Right ventricle myocardium inferior (tissue), 1 donor: ENCODE results near the gene NR5A2. TPM values are rescaled to one million over a fixed set of nuclear protein-coding genes. Genes with fewer than 3 reads are reported as not detected.

Source experiments
- ATAC-seq: fragments of 200-7000 bp; cut with Tn5 transposase; one replicate; pipeline ENCODE4 v1.9.1; 2020; ENCODE audit warnings: mild to moderate bottlenecking, moderate library complexity
- DNase-seq: peaks from one replicate; pipeline ENCODE4 v3.0.0; 2021; ENCODE audit errors: missing footprints
- intact Hi-C: fragments of 100-400 bp; cut with DNase I; formaldehyde crosslinking; loops from one replicate; pipeline ENCODE4 v1.11.0; 2022
- total RNA-seq: library from RNA; stranded (reverse); fragmentation: NEBNext Ultra II Directional; extraction: Animal tissue kit (Norgen Biotek cat#: 25700); gene quantifications from one replicate; pipeline ENCODE4 v1.2.1, GENCODE V29; 2021
- donor health status: DM: no; HTN: yes; CAD: no; lungs with severe emphysema.

Gene NR5A2
- total RNA-seq, 1 donor from 2014 or later = 1.6 TPM

DNA sequence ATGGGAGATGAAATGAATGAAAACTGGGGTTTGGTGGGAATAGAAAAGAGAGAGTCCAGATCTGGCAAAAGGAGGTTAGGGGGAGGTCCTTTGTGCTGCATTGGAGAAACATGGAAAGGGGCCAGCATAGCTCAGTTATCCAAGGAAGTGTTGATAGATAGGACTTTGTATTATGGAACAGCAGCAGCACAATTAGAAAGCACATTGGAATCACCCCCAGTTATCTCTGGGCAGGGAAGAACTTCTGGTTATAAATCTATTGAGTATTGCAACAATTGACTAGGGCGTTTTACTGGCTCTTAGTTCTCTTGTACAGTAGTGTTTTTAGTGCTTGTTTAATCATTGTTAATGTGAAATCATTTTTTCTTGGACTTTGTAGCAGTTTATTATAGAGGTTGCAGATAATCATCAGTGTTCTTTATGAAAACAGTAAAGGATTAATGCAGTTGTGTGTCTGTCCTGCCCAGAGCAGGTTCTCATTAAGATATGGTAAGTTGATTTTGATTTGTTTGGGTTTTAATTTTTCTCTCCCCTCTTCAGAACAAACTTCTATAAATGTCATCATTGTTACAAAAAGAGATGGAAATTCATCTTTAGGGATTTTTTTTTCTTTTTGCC is 76.6 kb downstream of the NR5A2 start:
- intact Hi-C loops = no loop called here
- ATAC-seq (no peak), DNase-seq (no peak)

DNA sequence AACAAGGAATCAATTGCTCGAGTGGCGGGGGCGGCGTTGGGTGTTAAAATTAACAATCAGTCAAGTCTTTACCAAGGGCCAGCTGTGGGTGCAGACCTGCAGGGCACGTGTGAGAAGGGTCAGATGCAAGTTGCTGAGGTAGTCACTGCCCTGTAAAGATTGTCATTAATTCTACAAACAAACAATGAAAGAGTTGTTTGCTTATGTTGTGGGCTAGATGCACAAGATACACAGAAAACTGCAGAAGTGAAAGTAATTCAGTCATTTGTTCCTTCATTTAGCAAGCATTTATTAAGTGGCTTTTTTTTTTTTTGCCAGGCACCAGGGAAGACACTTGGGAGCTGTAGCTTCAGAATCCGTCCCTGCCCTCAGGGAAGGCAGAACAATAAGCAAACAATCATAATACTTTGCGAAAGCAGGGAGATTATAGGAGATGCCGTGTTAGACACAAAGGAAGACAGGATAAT is 79.5 kb downstream of the NR5A2 start:
- intact Hi-C loops = no loop called here
- ATAC-seq (no peak), DNase-seq (no peak)

DNA sequence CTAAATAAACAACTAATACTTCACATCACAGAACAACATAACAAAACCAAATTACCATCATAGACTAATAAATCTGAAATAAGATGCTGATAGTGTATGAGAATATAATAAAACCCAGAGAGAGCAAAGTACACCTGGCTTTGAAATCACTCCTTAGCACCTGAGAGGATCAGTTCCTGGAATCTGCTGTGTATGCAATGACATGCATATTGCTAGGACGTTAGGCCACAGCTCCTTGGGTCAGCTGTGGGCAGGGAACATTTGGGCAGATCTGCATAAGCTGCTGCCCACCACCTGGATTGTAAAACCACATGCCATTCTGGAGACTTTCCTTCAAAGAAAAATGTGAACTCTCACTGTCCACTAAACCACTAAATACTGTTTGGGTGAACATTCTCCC is 81.1 kb downstream of the NR5A2 start:
- no peak for ATAC-seq
- intact Hi-C loops = no loop called here
- DNase-seq = no peak

DNA sequence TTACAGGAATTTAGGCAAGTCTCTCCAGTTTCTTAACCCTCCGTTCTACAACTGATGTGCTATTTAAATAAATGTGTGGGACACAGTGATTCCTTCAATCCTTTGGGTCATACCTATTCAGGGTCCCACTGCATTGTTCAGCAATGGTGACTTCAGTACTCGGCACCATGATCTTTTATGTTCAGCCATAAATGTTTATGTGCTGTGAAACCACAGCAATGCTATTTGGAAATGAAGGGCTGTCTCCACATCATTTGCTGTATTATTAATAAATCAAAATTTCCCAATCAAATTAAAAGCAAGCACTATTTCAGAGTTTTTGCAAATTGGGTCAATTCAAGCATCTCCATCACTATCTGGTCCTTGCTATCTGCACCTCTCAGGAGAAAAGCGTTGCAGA is 84.8 kb downstream of the NR5A2 start:
- intact Hi-C loops = no loop called here
- ATAC-seq (no peak), DNase-seq (no peak)

DNA sequence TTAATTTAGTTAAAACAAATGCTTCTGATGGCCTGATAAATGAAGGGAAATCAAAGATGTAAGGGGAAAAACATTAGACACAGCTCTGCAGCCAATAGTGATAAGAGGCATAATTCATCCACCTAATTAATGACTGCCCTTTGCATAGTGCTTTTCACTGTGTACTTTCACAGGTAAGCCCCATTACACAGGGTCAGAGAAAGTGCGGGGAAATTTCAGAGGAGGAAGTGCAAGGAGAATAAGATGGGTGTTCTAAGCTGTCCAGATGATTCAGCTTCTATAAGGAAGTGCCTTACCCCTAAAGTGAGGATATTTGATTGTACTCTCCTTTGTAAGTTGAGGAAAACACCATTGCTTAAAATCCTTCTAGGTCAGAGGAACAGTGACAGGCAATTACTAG is 88.0 kb downstream of the NR5A2 start:
- intact Hi-C loops = no loop called here

DNA sequence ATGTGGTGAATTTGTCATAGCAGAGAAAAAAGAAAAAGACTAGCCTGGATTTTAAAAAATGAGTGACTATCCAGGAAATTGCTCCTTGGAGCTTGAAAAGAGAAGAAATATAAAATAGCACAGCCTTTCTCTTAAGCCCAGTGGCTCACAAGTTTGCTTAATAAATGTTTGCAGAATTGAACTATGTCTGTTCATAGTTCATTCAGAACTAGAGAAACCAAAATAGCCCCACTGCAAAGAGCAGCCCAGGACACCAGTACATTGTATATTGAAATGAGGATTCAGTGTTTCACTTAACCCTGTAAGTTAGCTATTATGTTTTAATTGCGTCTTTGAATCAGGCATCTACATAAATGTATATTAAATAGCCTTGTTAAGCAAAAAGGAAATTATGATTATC is 88.8 kb downstream of the NR5A2 start:
- ATAC-seq (no peak), DNase-seq (no peak)
- intact Hi-C loops = no loop called here

More for the DNA sequence above, 88.0 kb downstream of the NR5A2 start:
- ATAC-seq = no peak
- no peak for DNase-seq

DNA sequence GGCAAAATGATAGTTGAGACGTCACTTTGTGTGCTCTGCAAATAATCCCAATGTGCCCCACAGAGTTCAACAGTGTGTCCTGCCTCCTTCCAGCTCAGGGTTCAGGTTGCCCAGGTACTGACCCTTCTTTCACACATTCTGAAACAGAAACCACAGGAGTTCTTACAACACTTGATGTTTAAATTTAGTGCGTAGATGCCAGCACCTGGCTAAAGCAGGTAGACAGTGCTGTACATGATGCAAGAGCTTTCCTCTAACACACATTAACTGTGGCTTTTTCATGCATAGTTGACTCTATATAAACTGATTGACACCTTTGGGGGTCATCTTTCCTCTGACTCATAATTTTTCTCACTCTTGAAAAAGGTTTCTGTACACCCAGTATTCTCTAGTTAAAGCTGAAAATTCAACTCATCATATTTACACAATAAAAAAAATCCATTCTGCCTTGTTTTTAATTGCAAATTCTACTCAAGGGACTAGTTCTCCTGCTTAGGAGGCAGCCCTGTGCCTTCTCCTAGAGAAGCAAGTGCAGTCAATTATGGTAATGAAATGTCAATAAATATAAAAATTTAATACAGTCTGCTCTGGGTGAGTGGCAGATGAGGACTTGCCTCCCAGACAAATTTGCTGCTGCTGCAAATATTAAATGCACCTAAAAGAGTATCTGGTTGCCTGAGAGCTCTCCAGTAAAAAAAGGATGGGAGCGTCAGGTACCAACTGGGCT is 91.4 kb downstream of the NR5A2 start:
- intact Hi-C loops = no loop called here
- ATAC-seq (no peak), DNase-seq (no peak)

DNA sequence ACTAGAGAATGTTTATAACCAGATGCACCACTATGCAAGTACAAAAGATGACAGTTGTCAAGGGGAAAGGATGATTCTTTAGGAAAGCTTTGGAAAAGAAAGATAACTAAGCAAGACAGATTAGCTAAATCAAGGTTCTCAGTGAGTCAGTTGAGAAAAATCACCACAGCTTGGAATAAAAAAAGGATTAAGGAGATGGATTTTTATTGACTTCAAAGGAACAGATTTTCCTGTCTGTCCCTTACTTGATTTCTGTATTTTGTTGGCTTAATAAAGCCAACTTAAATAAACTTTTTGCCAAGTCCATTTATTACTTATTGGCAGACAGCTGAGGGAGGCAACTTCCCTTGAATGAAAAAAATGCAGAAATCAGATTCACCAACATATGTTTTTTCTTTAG is 93.9 kb downstream of the NR5A2 start:
- intact Hi-C loops = no loop called here
- no peak for ATAC-seq
- DNase-seq = no peak

DNA sequence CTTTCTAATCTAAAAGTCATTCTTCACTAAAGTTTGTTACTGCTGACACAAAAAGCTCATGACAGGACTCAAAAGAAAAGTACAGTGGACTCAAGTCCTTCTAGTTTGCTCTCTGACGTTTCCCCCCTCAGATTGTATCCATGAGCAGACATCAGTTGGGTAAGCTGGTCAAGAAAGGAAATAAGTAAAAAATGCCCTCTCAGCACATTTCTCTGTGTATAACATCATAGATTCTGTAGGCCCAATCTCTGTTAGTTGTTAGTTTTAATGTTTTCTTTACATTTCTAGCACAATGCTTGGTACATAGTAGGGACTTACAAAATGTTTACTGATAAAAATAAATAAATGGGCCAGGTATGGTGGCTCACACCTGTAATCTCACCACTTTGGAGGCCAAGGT is 96.8 kb downstream of the NR5A2 start:
- ATAC-seq (no peak), DNase-seq (no peak)
- intact Hi-C loops = no loop called here

DNA sequence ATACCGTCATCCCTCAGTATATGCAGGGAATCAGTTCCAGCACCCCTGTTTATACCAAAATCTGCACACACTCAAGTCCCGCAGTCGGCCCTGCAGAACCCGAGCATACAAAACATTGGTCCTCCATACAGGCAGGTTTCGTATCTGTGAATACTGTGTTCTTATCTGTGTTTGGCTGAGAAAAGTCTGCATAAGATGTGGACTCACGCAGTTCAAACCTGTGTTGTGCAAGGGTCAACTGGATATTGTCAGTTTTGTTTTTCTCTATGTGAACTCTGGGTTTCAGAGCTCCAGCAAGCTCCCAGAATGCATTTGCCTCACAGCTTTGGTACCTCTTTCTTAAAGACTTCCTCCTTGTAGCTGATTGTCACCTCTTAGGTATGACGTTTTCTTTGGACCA is 100.6 kb downstream of the NR5A2 start:
- ATAC-seq (no peak), DNase-seq (peak; percentile 35)
- intact Hi-C loops = no loop called here

DNA sequence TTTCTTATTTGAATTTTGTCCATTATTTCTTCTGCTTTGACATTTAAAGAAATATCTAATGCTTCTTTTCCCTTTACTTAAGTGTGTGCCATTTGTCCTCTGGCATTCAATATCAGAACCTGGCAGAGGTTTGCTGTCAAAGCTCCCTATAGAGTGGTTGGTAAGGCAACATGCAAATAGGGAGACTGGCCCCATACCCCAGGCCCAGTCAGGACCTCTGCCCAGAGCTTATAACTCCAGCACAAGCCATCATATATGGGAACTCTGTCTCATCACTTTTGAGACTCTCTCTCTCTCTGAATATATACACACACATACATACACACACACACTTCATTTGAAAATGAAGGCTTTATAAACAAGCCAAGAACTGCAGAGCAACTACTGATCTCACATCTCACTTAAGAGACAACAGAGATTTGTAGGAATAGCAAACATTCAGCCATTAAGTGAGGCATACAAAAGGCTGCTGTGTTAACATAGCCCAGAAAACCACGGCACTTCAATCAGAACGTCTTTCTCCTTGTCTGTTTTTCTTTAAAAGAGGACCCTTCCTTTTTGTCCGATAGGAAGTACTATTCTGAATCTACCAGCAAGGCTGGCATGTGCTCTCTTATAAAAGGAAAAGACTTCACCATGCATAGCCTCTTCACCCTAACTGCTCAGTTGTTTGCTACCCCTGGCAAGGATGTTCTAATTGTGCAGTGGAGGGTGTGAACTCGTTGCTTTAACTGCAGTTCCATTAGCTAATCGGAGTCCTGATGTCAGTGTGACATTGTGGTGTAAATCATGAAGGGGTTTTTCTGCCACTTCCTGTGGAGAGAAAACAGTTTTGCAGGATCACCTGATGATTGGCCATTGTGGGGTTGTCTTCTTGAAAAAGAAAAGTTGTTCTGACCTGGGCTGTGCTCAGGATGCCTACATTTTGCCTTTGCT is 101.7 kb downstream of the NR5A2 start:
- DNase-seq = no peak
- ATAC-seq = no peak
- intact Hi-C loops = no loop called here

DNA sequence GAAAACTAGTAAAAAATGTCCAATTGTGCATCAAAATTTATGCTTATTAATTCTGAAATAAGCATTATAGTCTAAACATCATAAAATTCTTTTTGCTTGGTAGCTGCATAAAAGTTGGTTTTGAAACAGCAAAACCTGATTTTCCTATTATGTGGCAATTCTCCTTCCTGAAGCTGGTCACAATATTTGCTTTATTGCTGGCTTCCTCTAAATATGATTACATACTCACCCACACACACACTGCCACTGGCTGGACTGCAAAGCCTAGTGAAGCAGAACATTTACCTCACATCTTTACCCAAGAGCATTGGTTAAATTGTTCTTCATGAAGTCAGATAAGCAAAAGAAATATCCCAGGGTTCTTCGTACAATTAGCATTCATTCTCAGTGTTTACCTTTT is 103.0 kb downstream of the NR5A2 start:
- ATAC-seq = no peak
- no peak for DNase-seq
- intact Hi-C loops = no loop called here

DNA sequence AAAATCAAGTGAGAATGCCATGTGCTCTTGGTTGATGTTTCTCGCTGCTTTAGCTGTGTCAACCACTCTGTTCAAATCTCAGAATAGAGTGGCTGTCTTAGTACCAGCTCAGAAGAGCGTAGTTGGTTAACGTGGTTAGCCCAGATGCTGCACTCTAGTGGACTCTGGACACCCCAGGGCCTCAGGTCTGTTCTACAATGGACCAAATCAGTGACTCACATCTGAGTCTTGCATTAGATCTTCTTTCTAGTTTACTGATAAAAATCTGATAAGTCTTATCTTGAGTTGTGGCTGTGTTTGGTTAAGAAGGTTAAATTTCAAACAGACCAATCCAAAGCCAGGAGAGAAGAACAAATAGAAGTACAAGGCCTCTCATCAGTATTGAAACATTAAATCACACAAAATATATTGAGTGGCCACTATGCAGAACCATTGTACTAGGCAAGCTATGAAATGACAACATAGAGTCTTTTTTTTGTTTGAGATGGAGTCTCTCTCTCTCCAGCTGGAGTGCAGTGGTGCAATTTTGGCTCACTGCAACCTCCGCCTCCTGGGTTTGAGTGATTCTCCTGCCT is 104.1 kb downstream of the NR5A2 start:
- no peak for ATAC-seq
- DNase-seq = no peak
- intact Hi-C loops = no loop called here

DNA sequence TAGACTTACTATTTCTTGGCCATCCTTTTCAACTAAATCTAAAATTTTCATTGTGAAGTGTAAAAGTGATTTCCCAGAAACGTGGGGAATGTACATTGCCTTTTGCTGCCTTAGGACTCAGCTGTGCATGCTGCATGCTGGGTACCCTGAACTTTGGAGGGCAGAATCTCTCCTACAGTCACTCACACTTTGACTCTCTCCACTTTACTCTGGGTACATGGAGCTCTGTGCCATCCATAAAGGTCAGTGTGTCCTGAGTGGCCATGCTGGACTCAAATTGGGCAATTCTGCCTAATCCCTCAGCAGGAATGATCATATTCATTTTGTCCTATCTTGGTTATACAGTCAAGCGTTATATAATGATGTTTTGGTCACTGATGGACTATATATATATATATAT is 105.6 kb downstream of the NR5A2 start:
- intact Hi-C loops = no loop called here
- peak; percentile 37 for ATAC-seq
- no peak for DNase-seq

DNA sequence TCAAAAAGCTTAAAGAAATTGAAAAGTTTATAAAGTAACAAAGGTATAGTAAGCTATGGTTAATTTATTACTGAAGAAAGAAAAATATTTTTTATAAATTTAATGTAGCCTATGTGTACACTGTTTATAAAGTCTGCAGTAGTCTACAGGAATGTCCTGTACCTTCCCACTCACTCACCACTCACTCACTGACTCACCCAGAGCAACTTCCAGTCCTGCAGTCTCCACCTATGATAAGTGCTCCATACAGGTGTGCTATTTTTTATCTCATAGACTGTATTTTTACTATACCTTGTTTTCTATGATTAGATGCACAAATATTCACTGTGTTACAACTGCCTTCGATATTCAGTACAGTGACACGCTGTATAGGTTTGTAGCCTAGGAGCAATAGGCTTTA is 106.6 kb downstream of the NR5A2 start:
- intact Hi-C loops = no loop called here
- DNase-seq = no peak
- ATAC-seq = no peak

DNA sequence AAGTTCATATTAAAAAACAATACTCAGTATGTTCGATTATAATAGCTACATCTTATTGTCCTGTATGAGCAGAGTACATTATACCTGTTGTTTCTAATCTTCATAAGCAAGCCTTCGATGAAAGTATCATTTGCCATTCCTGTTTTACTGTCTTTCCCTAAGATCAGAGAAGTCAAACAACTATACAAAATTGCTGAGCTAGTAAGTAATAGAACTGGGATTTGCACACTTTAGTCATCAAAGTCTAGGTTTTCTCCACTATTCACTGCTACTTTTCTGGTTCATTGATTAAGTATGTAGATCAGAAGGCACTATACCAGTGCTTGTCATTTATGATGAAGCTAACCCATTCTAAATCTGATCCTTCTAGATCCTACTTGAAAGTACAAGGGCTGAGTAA is 108.9 kb downstream of the NR5A2 start:
- intact Hi-C loops = loop anchor here (5.0 kb wide), 1 partner anchor 171 kb away; no protein-coding TSS in a partner anchor
- no peak for DNase-seq
- no peak for ATAC-seq

DNA sequence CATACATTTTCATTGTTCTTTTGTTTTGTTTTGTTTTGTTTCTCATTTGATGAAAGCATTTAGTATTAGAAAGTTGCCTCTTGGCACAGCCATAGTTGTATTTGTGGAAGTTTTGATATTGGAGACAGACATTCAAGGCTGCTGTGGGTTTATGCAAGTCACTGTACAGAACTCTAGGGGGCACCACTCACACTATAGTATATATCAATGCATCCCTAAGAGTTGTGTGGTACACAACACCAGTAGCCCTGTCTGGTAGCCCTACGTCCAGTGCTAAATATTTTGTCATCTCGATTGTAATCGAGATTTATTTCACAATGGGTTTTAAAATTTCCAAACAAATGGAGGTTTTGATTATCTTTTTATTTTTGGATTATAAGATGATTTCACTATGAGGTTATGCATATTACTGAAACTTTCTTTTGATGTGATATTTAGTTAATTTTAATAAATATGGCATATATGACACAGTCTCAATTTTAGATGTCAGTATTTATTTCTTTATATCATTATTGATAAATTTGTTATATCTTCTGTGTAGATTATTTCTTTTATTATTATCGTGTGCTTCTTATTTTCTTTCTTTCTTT is 112.2 kb downstream of the NR5A2 start:
- intact Hi-C loops = loop anchor here (5.0 kb wide), 1 partner anchor 168 kb away; no protein-coding TSS in a partner anchor
- DNase-seq (no peak), ATAC-seq (no peak)

DNA sequence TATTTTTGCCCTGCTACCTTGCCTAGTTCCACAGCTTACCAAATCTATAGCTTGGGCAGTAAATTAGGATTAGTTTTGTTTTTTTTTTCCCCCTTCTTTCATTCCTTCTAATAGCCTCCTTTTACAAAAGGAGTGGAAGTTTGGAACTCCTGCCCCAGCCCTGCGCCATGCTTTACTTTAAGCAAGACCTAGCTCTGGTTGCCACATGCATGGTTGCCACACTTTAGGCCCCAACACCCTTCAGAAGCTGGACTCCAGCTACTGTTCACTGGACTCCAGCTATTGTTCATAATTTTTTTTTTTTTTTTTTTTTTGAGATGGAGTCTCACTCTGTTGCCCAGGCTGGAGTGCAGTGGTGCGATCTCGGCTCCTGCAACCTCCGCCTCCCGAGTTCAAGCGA is 115.8 kb downstream of the NR5A2 start:
- DNase-seq (no peak), ATAC-seq (no peak)
- intact Hi-C loops = no loop called here

DNA sequence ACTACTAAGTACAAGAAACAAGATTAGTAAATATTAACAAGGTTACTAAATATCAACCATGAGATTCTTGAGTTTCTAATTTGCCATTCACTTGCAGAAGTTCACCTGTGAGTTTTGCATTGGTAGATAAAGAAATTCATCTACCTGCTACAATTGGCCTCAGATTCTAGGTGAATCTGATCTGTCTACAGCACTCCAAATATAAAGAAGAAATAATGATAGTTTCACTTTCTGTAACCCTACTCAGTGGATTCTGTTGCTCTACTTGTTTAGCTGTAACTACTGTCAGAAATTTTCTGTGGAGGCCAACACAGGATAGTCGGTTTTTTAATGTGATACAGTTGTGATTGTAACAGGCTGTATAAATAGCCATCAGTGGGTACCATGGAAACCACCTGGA is 118.6 kb downstream of the NR5A2 start:
- DNase-seq = no peak
- ATAC-seq = no peak
- intact Hi-C loops = no loop called here
